ENCODE results near the gene HRAS. TPM values are rescaled to one million over a fixed set of nuclear protein-coding genes. Genes with fewer than 3 reads are reported as not detected.

HRAS gene
- total and polyA plus RNA-seq, 2 experiments from 2014 or later: 62.1 to 76.9 TPM

GRCh38 chr11:490186-490929, 45.0 kb downstream of the HRAS start:
- no peak for TF ChIP-seq EZH2phosphoT487 (IDR thresholded peaks at IDR 0.05; ENCODE audit: insufficient read depth, low read depth)
- TF ChIP-seq EZH2 (IDR thresholded peaks at IDR 0.05; ENCODE audit: insufficient read depth, poor library complexity, severe bottlenecking): no peak
- Histone ChIP-seq H2AFZ (no peak overlapping the region), H3K9me2 (ENCODE audit: insufficient read depth) (no peaks in the 10 kb centered on the region), H3K36me3 (ENCODE audit: low read depth) (no peaks in the 10 kb centered on the region), H3K4me2 (ENCODE audit: unreplicated experiment) (no peak overlapping the region), H4K20me1 (ENCODE audit: insufficient read depth) (no peaks in the 10 kb centered on the region), H3K9me3 (ENCODE audit: low read depth) (no peaks in the 10 kb centered on the region), H3K4me3 (no peak overlapping the region), H3K27me3 (replicated peaks; ENCODE audit: insufficient read depth) (no peaks in the 10 kb centered on the region), H3K79me2 (ENCODE audit: insufficient read depth) (no peaks in the 10 kb centered on the region), H3F3A (ENCODE audit: insufficient read depth) (peaks cover 6% of the 10 kb centered on the region; the same call in 1 of the 2 replicates), H3K27ac (no peak overlapping the region), H3K4me1 (ENCODE audit: insufficient read depth) (no peaks in the 10 kb centered on the region), H3K9ac (no peak overlapping the region)
- 84 to 90% methylated on average over 29 to 38 of the region's 38 CpGs for WGBS, 2 experiments (ENCODE audit: low coverage in 1 of 2, low lambda C conversion rate in 2 of 2, missing lambda C conversion rate in 2 of 2)
- in situ Hi-C loops (cut with MboI): no loop called here
- no peak for DNase-seq

GRCh38 chr11:489610-490185, 45.7 kb downstream of the HRAS start:
- H2AFZ ChIP-seq: no peak overlapping the region
- H3K9me3 ChIP-seq (ENCODE audit: low read depth): no peaks in the 10 kb centered on the region
- no peaks in the 10 kb centered on the region for H3K27me3 ChIP-seq (replicated peaks; ENCODE audit: insufficient read depth)
- H3K4me3 ChIP-seq: no peak overlapping the region
- no peaks in the 10 kb centered on the region for H3K9me2 ChIP-seq (ENCODE audit: insufficient read depth)
- in situ Hi-C loops (cut with MboI): no loop called here
- H3K79me2 ChIP-seq (ENCODE audit: insufficient read depth): no peaks in the 10 kb centered on the region
- H3F3A ChIP-seq (ENCODE audit: insufficient read depth): peaks cover 6% of the 10 kb centered on the region; the same call in 1 of the 2 replicates
- WGBS, 2 experiments (ENCODE audit: low coverage in 1 of 2, low lambda C conversion rate in 2 of 2, missing lambda C conversion rate in 2 of 2): 91 to 94% methylated on average over 21 to 37 of the region's 37 CpGs
- H3K4me2 ChIP-seq (ENCODE audit: unreplicated experiment): no peak overlapping the region
- no peak for TF ChIP-seq EZH2phosphoT487 (IDR thresholded peaks at IDR 0.05; ENCODE audit: insufficient read depth, low read depth)
- no peak for TF ChIP-seq EZH2 (IDR thresholded peaks at IDR 0.05; ENCODE audit: insufficient read depth, poor library complexity, severe bottlenecking)
- H3K9ac ChIP-seq: no peak overlapping the region
- H3K36me3 ChIP-seq (ENCODE audit: low read depth): no peaks in the 10 kb centered on the region
- no peak for DNase-seq
- no peaks in the 10 kb centered on the region for H3K4me1 ChIP-seq (ENCODE audit: insufficient read depth)
- H4K20me1 ChIP-seq (ENCODE audit: insufficient read depth): no peaks in the 10 kb centered on the region
- no peak overlapping the region for H3K27ac ChIP-seq

- DNase-seq: no peak
- H3K4me1 ChIP-seq (ENCODE audit: insufficient read depth): no peaks in the 10 kb centered on the region
These were observed 46.4 kb downstream of the HRAS start for GRCh38 chr11:488992-489391.

DNA sequence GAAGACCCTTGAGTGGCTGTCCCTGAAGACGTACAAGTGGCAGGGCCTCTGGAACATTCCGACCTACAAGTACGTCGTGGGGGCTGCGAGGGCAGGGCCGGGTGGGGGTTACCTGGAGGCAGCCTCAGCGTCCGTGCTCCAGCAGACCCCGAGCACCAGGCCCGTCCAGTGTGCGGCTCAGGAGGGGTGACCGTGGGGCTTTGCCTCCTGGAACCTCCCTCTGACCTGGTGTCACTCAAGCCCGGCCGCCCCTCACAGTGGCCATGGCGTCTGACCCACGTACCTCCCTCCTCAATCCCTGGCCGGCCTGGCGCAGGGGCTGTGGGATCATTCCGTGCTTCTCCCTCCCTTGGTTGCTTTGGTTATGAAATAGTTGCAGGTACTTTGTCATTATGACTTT, 46.8 kb downstream of the HRAS start:
- no peaks in the 10 kb centered on the region for H3K27me3 ChIP-seq (replicated peaks; ENCODE audit: insufficient read depth)
- no peaks in the 10 kb centered on the region for H4K20me1 ChIP-seq (ENCODE audit: insufficient read depth)
- H3K36me3 ChIP-seq (ENCODE audit: low read depth): no peaks in the 10 kb centered on the region
- no peak overlapping the region for H3K4me2 ChIP-seq (ENCODE audit: unreplicated experiment)
- H3K9me2 ChIP-seq (ENCODE audit: insufficient read depth): no peaks in the 10 kb centered on the region
- 90% methylated on average over 10 to 19 of the region's 19 CpGs for WGBS, 2 experiments (ENCODE audit: low coverage in 1 of 2, low lambda C conversion rate in 2 of 2, missing lambda C conversion rate in 2 of 2)
- no peak for TF ChIP-seq EZH2 (IDR thresholded peaks at IDR 0.05; ENCODE audit: insufficient read depth, poor library complexity, severe bottlenecking)
- no peak for TF ChIP-seq EZH2phosphoT487 (IDR thresholded peaks at IDR 0.05; ENCODE audit: insufficient read depth, low read depth)
- H2AFZ ChIP-seq: no peak overlapping the region
- H3K4me1 ChIP-seq (ENCODE audit: insufficient read depth): no peaks in the 10 kb centered on the region
- no peak overlapping the region for H3K9ac ChIP-seq
- no peak overlapping the region for H3K4me3 ChIP-seq
- no peak overlapping the region for H3K27ac ChIP-seq
- no peak for DNase-seq
- 0 out of 2 replicates have a peak, but pooled peaks cover under 1% of the 10 kb centered on the region for H3K79me2 ChIP-seq (ENCODE audit: insufficient read depth)
- in situ Hi-C loops (cut with MboI): no loop called here
- peaks cover 5% of the 10 kb centered on the region; the same call in 1 of the 2 replicates for H3F3A ChIP-seq (ENCODE audit: insufficient read depth)
- H3K9me3 ChIP-seq (ENCODE audit: low read depth): no peaks in the 10 kb centered on the region

More at GRCh38 chr11:488992-489391, 46.4 kb downstream of the HRAS start:
- no peak overlapping the region for H3K4me2 ChIP-seq (ENCODE audit: unreplicated experiment)
- H2AFZ ChIP-seq: no peak overlapping the region
- H3K9me2 ChIP-seq (ENCODE audit: insufficient read depth): no peaks in the 10 kb centered on the region
- no peaks in the 10 kb centered on the region for H4K20me1 ChIP-seq (ENCODE audit: insufficient read depth)
- H3K79me2 ChIP-seq (ENCODE audit: insufficient read depth): no peaks in the 10 kb centered on the region
- H3K4me3 ChIP-seq: no peak overlapping the region
- in situ Hi-C loops (cut with MboI): no loop called here
- H3F3A ChIP-seq (ENCODE audit: insufficient read depth): peaks cover 6% of the 10 kb centered on the region; the same call in 1 of the 2 replicates
- TF ChIP-seq EZH2 (IDR thresholded peaks at IDR 0.05; ENCODE audit: insufficient read depth, poor library complexity, severe bottlenecking) (no peak), EZH2phosphoT487 (IDR thresholded peaks at IDR 0.05; ENCODE audit: insufficient read depth, low read depth) (no peak)
- WGBS, 2 experiments (ENCODE audit: low coverage in 1 of 2, low lambda C conversion rate in 2 of 2, missing lambda C conversion rate in 2 of 2): 87 to 92% methylated on average over 19 of the region's 19 CpGs
- H3K27ac ChIP-seq: no peak overlapping the region
- H3K9ac ChIP-seq: no peak overlapping the region
- H3K27me3 ChIP-seq (replicated peaks; ENCODE audit: insufficient read depth): no peaks in the 10 kb centered on the region
- no peaks in the 10 kb centered on the region for H3K9me3 ChIP-seq (ENCODE audit: low read depth)
- H3K36me3 ChIP-seq (ENCODE audit: low read depth): no peaks in the 10 kb centered on the region

All from GM23248 (cell line).